Right forelimb (tissue), 1 donor: ENCODE results near the gene AMHR2.

ENCODE experiments used
- DNase-seq: peaks from one replicate; pipeline ENCODE4 v3.0.0-alpha.2; 2018

AMHR2 gene

GRCh38 chr12:53453953-53454640 is 30.4 kb downstream of the AMHR2 start:
- DNase-seq = no peak

- DNase-seq = no peak
These were observed 31.1 kb downstream of the AMHR2 start for GRCh38 chr12:53454707-53455106.

GRCh38 chr12:53456654-53457366 is 33.2 kb downstream of the AMHR2 start:
- no peak for DNase-seq

- no peak for DNase-seq
These were observed 35.4 kb downstream of the AMHR2 start for GRCh38 chr12:53459097-53459496.

- DNase-seq = no peak
These were observed 37.4 kb downstream of the AMHR2 start for GRCh38 chr12:53461059-53461458.

GRCh38 chr12:53461591-53461990 is 37.9 kb downstream of the AMHR2 start:
- no peak for DNase-seq

GRCh38 chr12:53462935-53463334 is 39.3 kb downstream of the AMHR2 start:
- no peak for DNase-seq

GRCh38 chr12:53463802-53464560 is 40.3 kb downstream of the AMHR2 start:
- no peak for DNase-seq

GRCh38 chr12:53464685-53465418 is 41.2 kb downstream of the AMHR2 start:
- no peak for DNase-seq

GRCh38 chr12:53465679-53466078 is 42.0 kb downstream of the AMHR2 start:
- no peak for DNase-seq

- no peak for DNase-seq
These were observed 43.0 kb downstream of the AMHR2 start for GRCh38 chr12:53466640-53467039.

GRCh38 chr12:53467082-53467481 is 43.4 kb downstream of the AMHR2 start:
- no peak for DNase-seq

GRCh38 chr12:53467880-53468279 is 44.2 kb downstream of the AMHR2 start:
- no peak for DNase-seq

- no peak for DNase-seq
These were observed 44.6 kb downstream of the AMHR2 start for GRCh38 chr12:53468282-53468681.

- no peak for DNase-seq
These were observed 48.5 kb downstream of the AMHR2 start for GRCh38 chr12:53472056-53472582.

- no peak for DNase-seq
These were observed 50.4 kb downstream of the AMHR2 start for GRCh38 chr12:53474077-53474476.

GRCh38 chr12:53474819-53475218 is 51.2 kb downstream of the AMHR2 start:
- no peak for DNase-seq

GRCh38 chr12:53476769-53477209 is 53.1 kb downstream of the AMHR2 start:
- no peak for DNase-seq

GRCh38 chr12:53478865-53479264 is 55.2 kb downstream of the AMHR2 start:
- DNase-seq = no peak

- no peak for DNase-seq
These were observed 55.7 kb downstream of the AMHR2 start for GRCh38 chr12:53479331-53479730.

GRCh38 chr12:53480491-53481442 is 57.1 kb downstream of the AMHR2 start:
- no peak for DNase-seq
